Measurements from ENCODE around the gene SCAF11. TPM values are rescaled to one million over a fixed set of nuclear protein-coding genes. Genes with fewer than 3 reads are reported as not detected.

Gene SCAF11
- total and polyA plus RNA-seq, 8 donors, result 17.4 to 246 (median 97.6) TPM

- 67 to 77% (median 71%) methylated on average over 4 of the region's 4 CpGs for WGBS, 5 donors
- H3K36me3 ChIP-seq, result peaks cover 9 to 69% (median 65%) of the 10 kb centered on the region in 4 donors
Observed at GRCh38 chr12:45893240-45893639, 97.1 kb downstream of the SCAF11 start.

DNA sequence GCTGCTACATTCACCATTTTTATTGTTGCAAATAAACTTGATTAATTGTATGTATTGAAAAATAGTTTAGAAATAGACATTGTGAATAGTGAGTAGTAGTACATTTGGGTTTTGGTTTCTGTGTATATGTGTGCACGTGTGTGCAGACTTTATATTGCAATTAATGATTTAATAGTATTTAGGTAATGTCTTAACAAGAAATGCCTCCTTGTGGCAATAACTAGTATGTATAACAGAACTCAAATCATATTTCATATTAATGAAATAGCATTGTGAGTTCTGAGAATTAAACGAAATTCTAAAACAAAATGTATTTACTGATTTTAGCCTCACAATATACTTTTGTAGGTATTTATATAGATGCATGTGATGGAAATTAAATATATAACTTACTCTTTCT lies 100.1 kb downstream of the SCAF11 start:
- Histone ChIP-seq H3K9me3 (peaks cover 0 to 3% (median 0%) of the 10 kb centered on the region in 4 donors), H3K27ac (no peak overlapping the region), H3K27me3 (no peaks in the 10 kb centered on the region), H3K36me3 (peaks cover 14 to 59% (median 53%) of the 10 kb centered on the region in 4 donors), H3K4me1 (no peaks in the 10 kb centered on the region), H3K4me3 (no peak overlapping the region)
- WGBS, 5 donors, result 75 to 87% (median 86%) methylated on average over 2 of the region's 2 CpGs
- DNase-seq, result no peak
- TF ChIP-seq, protein P1, sequence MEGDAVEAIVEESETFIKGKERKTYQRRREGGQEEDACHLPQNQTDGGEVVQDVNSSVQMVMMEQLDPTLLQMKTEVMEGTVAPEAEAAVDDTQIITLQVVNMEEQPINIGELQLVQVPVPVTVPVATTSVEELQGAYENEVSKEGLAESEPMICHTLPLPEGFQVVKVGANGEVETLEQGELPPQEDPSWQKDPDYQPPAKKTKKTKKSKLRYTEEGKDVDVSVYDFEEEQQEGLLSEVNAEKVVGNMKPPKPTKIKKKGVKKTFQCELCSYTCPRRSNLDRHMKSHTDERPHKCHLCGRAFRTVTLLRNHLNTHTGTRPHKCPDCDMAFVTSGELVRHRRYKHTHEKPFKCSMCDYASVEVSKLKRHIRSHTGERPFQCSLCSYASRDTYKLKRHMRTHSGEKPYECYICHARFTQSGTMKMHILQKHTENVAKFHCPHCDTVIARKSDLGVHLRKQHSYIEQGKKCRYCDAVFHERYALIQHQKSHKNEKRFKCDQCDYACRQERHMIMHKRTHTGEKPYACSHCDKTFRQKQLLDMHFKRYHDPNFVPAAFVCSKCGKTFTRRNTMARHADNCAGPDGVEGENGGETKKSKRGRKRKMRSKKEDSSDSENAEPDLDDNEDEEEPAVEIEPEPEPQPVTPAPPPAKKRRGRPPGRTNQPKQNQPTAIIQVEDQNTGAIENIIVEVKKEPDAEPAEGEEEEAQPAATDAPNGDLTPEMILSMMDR (IDR thresholded peaks at IDR 0.05), result no peak
- TF ChIP-seq POLR2AphosphoS5 (IDR thresholded peaks at IDR 0.05), result no peak
- TF ChIP-seq POLR2A (IDR thresholded peaks at IDR 0.05), result no peak
- TF ChIP-seq EP300 (IDR thresholded peaks at IDR 0.05), result no peak
- intact Hi-C loops (cut with DNase I; ENCODE audit: low total_unique reads), result no loop called here

More at GRCh38 chr12:45893240-45893639, 97.1 kb downstream of the SCAF11 start:
- DNase-seq, result no peak
- H3K27me3 ChIP-seq, result no peaks in the 10 kb centered on the region
- intact Hi-C loops (cut with DNase I; ENCODE audit: low total_unique reads), result no loop called here
- H3K9me3 ChIP-seq, result no peaks in the 10 kb centered on the region
- H3K4me1 ChIP-seq, result no peaks in the 10 kb centered on the region
- H3K4me3 ChIP-seq, result no peak overlapping the region
- TF ChIP-seq, protein P1 (IDR thresholded peaks at IDR 0.05), result no peak
- TF ChIP-seq POLR2A (IDR thresholded peaks at IDR 0.05), result no peak
- no peak for TF ChIP-seq EP300 (IDR thresholded peaks at IDR 0.05)
- TF ChIP-seq POLR2AphosphoS5 (IDR thresholded peaks at IDR 0.05), result no peak
- no peak overlapping the region for H3K27ac ChIP-seq

- H3K4me3 ChIP-seq, result no peak overlapping the region
- H3K27ac ChIP-seq, result no peak overlapping the region
- no peaks in the 10 kb centered on the region for H3K27me3 ChIP-seq
- TF ChIP-seq POLR2AphosphoS5 (IDR thresholded peaks at IDR 0.05), result no peak
- no peak for TF ChIP-seq EP300 (IDR thresholded peaks at IDR 0.05)
- TF ChIP-seq POLR2A (IDR thresholded peaks at IDR 0.05), result no peak
- TF ChIP-seq, protein P1 (IDR thresholded peaks at IDR 0.05), result no peak
- H3K4me1 ChIP-seq, result no peaks in the 10 kb centered on the region
- H3K36me3 ChIP-seq, result peaks cover 12 to 34% (median 31%) of the 10 kb centered on the region in 4 donors
- 81 to 96% (median 93%) methylated on average over 5 of the region's 5 CpGs for WGBS, 5 donors
- intact Hi-C loops (cut with DNase I; ENCODE audit: low total_unique reads), result no loop called here
- DNase-seq, result no peak
- H3K9me3 ChIP-seq, result peaks cover 0 to 5% (median 0%) of the 10 kb centered on the region in 4 donors
Observed at GRCh38 chr12:45887544-45887943, 102.8 kb downstream of the SCAF11 start.

DNA sequence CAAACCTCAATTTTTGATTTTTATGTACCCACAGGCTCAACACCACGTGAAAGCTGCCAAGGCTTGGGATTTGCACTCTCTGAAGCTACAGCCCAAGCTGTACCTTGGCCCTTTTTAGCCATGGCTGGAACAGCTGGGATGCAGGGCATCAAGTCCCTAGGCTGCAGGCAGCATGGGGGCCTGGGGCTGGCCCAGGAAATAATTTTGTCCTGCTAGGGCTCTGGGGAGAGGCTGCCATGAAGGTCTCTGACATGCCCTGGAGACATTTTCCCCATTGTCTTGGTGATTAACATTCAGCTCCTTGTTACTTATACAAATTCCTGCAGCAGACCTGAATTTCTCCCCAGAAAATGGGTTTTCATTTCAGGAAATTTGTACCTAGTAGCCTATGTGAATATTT lies 103.7 kb downstream of the SCAF11 start:
- Histone ChIP-seq H3K4me3 (no peak overlapping the region), H3K27ac (no peak overlapping the region), H3K36me3 (peaks cover 6 to 31% (median 26%) of the 10 kb centered on the region in 4 donors), H3K9me3 (peaks cover 0 to 5% (median 0%) of the 10 kb centered on the region in 4 donors), H3K4me1 (no peaks in the 10 kb centered on the region), H3K27me3 (no peaks in the 10 kb centered on the region)
- intact Hi-C loops (cut with DNase I; ENCODE audit: low total_unique reads), result no loop called here
- TF ChIP-seq POLR2AphosphoS5 (IDR thresholded peaks at IDR 0.05) (no peak), POLR2A (IDR thresholded peaks at IDR 0.05) (no peak), EP300 (IDR thresholded peaks at IDR 0.05) (no peak)
- TF ChIP-seq, protein P1 (IDR thresholded peaks at IDR 0.05), result no peak
- WGBS, 5 donors, result 100% methylated on average over 1 of the region's 1 CpG
- DNase-seq, result no peak
